BLaER1 (cell line): Measurements from ENCODE around the gene KSR1.
A peak's percentile ranks its signal among the peaks of the same experiment; 100 is the strongest.
"Not testable (repeated sequence)": the region's sequence is repeated elsewhere in the genome, so short reads cannot be mapped to it uniquely, and the experiment has no call there.

ENCODE experiments used
- H3K27ac ChIP-seq: shearing (Covaris generic); formaldehyde crosslinking; 2 replicates; pipeline ENCODE4 v1.8.1; 2022
- H3K27me3 ChIP-seq: shearing (Covaris generic); formaldehyde crosslinking; 2 replicates; pipeline ENCODE4 v1.8.1; 2022
- H3K36me3 ChIP-seq: shearing (Covaris generic); formaldehyde crosslinking; 2 replicates; pipeline ENCODE4 v1.8.1; 2022
- H3K4me1 ChIP-seq: shearing (Covaris generic); formaldehyde crosslinking; 2 replicates; pipeline ENCODE4 v1.8.1; 2022
- H3K4me2 ChIP-seq: shearing (Covaris generic); formaldehyde crosslinking; 2 replicates; pipeline ENCODE4 v1.8.1; 2022
- H3K4me3 ChIP-seq: shearing (Covaris generic); formaldehyde crosslinking; 2 replicates; pipeline ENCODE4 v1.8.1; 2022
- H3K9ac ChIP-seq: shearing (Covaris generic); formaldehyde crosslinking; 2 replicates; pipeline ENCODE4 v1.8.1; 2022
- H3K9me3 ChIP-seq: shearing (Covaris generic); formaldehyde crosslinking; 2 replicates; pipeline ENCODE4 v1.8.1; 2022
- H4K20me1 ChIP-seq: shearing (Covaris generic); formaldehyde crosslinking; 2 replicates; pipeline ENCODE4 v1.8.1; 2022
- Cebpa-rat ChIP-seq: shearing (Covaris generic); IDR thresholded peaks from 2 replicates; pipeline ENCODE4 v1.8.1; 2022

KSR1 gene

DNA sequence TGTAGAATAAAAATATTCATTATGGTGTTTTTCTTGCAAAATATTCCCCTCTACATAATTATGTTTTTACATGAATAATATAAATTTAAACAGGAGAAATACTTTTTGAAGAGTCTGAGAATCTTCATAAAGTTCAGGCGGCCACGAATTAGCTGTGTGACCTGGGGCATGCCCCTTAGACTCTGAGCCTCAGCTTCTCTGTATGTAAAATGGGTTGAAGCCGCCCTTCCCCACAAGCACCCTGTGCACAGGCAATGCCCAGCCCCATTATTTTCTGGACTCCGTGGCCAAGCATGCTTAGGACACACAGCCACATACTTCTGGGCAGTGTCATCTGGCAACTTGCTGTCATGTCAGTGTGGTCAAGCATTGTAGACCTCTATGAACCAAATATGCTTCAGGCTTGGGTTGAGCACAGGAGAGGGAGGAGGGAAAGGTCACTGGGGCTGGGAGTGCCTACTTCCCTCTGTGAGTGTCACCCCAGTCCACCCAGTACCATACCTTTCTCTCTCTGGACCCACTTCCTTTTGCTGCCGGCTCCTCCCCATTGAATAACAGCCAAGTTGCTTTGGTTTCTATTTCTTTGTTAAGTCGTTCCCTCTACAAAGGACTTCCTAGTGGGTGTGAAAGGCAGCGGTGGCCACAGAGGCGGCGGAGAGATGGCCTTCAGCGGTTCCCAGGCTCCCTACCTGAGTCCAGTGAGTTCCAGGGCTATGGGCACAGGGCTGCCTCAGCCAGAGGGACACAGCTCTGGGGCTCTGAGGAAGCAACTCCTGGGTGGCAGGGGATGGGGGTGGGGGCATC, 174.6 kb downstream of the KSR1 start, which contains the start of gene LGALS9:
LGALS9 (plus strand) TSS at position 582 of the 804 bp plus-strand sequence; CDS start at position 660, 78 bp downstream.
- H3K4me3 ChIP-seq, result peak within 1 kb of the TSS; percentile 70
- peaks cover 18% of the 10 kb centered on the region; the same call in 1 of the 2 replicates for H3K36me3 ChIP-seq
- TF ChIP-seq Cebpa-rat, result no peak
- H3K4me1 ChIP-seq, result peaks cover 63% of the 10 kb centered on the region
- no peaks in the 10 kb centered on the region for H3K27me3 ChIP-seq
- peak within 1 kb of the TSS; percentile 80 for H3K27ac ChIP-seq
- H3K9me3 ChIP-seq, result peaks cover 9% of the 10 kb centered on the region; the same call in 1 of the 2 replicates
- H3K9ac ChIP-seq, result peak within 1 kb of the TSS; percentile 79
- H3K4me2 ChIP-seq, result peak within 1 kb of the TSS; percentile 92
- H4K20me1 ChIP-seq, result no peaks in the 10 kb centered on the region

DNA sequence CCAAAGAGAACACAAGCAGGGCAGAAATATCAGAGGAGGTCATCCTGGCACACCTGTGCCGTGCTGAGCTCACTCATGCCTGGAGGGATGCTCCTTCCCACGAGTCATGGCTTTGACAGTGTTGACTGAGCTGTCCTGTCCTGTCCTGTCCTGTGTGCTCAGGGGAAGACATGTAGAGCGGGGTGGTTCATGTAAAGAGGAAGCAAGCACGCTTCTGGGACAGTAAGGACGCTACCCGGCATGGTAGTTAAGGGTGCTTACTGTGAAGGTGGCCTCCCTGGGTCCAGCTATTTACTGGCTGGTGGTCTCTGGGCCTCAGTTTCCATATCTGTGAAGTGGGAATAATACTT, 175.1 kb downstream of the KSR1 start:
- H3K27ac ChIP-seq, result peak overlapping the region; percentile 80
- peaks cover 66% of the 10 kb centered on the region for H3K4me1 ChIP-seq
- peaks cover 16% of the 10 kb centered on the region; the same call in 1 of the 2 replicates for H3K36me3 ChIP-seq
- H3K4me3 ChIP-seq, result peak overlapping the region; percentile 70
- TF ChIP-seq Cebpa-rat, result no peak
- peak overlapping the region; percentile 79 for H3K9ac ChIP-seq
- no peaks in the 10 kb centered on the region for H4K20me1 ChIP-seq
- peaks cover 7% of the 10 kb centered on the region; the same call in 1 of the 2 replicates for H3K9me3 ChIP-seq
- no peaks in the 10 kb centered on the region for H3K27me3 ChIP-seq
- H3K4me2 ChIP-seq, result peak overlapping the region; percentile 92

DNA sequence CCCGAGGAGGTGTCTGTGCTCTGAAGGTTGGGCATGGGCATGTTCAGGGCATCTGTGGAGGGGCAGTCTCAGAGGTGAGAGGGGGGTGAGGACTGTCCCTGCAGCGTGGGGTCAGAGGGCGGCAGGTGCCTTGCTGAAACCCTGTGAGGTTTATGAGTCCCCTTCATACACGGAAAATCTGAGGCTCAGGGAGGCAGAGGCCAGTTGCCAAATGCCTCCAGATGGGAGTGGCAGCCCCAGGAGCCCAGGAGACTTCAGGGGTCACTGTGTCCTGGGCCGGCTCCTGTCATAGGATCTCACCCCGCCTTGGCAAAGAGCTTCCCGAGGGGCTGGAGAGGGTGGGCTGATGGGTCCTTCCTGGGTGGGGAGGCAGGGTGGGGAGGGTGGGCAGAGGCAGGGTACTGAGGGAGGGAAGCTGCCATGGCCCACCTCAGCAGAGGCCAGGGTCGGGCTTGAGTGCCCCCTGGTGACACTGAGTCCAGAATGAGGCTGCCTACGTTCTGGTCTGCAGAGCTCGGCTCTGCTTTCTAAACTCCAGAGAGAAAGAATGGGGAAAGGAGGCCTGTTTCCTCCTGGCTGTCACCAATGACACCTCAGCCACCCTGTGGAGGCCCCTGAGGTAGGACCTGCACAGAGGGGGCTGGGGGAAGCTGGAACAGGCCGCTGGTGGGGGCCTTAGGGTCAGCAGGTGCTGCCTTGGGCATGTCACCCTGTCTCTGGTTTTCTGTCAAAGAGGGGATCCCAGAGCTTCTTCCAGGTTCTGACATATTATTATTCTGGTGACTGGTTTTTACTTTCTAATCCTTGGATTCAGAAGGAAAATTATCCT, 175.9 kb downstream of the KSR1 start:
- H3K27me3 ChIP-seq, result no peaks in the 10 kb centered on the region
- peak overlapping the region; percentile 79 for H3K9ac ChIP-seq
- peak overlapping the region; percentile 70 for H3K4me3 ChIP-seq
- H3K4me1 ChIP-seq, result peaks cover 66% of the 10 kb centered on the region
- H3K27ac ChIP-seq, result peak overlapping the region; percentile 80
- H3K4me2 ChIP-seq, result peak overlapping the region; percentile 92
- H3K36me3 ChIP-seq, result peaks cover 9% of the 10 kb centered on the region; the same call in 1 of the 2 replicates
- TF ChIP-seq Cebpa-rat, result no peak
- no peaks in the 10 kb centered on the region for H3K9me3 ChIP-seq
- H4K20me1 ChIP-seq, result no peaks in the 10 kb centered on the region

- H3K9me3 ChIP-seq, H3K36me3 ChIP-seq, H3K27me3 ChIP-seq, H4K20me1 ChIP-seq: not testable (repeated sequence)
- peak overlapping the region; percentile 15 for H3K27ac ChIP-seq
- peak overlapping the region; percentile 70 for H3K4me3 ChIP-seq
- H3K4me1 ChIP-seq, result peaks cover 66% of the 10 kb centered on the region
- peak overlapping the region; percentile 55; the same call in 1 of the 2 replicates for H3K9ac ChIP-seq
- peak overlapping the region; percentile 92 for H3K4me2 ChIP-seq
These were observed 176.5 kb downstream of the KSR1 start for GRCh38 chr17:27632766-27633165.

- Histone ChIP-seq H3K4me3 (no peak overlapping the region), H3K4me2 (peak overlapping the region; percentile 92), H3K36me3 (peaks cover 9% of the 10 kb centered on the region; the same call in 1 of the 2 replicates), H3K9ac (no peak overlapping the region), H3K4me1 (peaks cover 66% of the 10 kb centered on the region), H3K27me3 (no peaks in the 10 kb centered on the region), H4K20me1 (no peaks in the 10 kb centered on the region), H3K27ac (peak overlapping the region; percentile 15; the same call in 1 of the 2 replicates), H3K9me3 (no peaks in the 10 kb centered on the region)
- no peak for TF ChIP-seq Cebpa-rat
These were observed 177.2 kb downstream of the KSR1 start for GRCh38 chr17:27633312-27634025.

GRCh38 chr17:27634026-27634335, 177.7 kb downstream of the KSR1 start:
- peak overlapping the region; percentile 92 for H3K4me2 ChIP-seq
- TF ChIP-seq Cebpa-rat, result no peak
- H3K4me1 ChIP-seq, result peaks cover 65% of the 10 kb centered on the region
- H3K36me3 ChIP-seq, result peaks cover 14% of the 10 kb centered on the region; the same call in 1 of the 2 replicates
- H3K27ac ChIP-seq, result no peak overlapping the region
- no peak overlapping the region for H3K9ac ChIP-seq
- no peaks in the 10 kb centered on the region for H4K20me1 ChIP-seq
- no peak overlapping the region for H3K4me3 ChIP-seq
- H3K27me3 ChIP-seq, result no peaks in the 10 kb centered on the region
- no peaks in the 10 kb centered on the region for H3K9me3 ChIP-seq

DNA sequence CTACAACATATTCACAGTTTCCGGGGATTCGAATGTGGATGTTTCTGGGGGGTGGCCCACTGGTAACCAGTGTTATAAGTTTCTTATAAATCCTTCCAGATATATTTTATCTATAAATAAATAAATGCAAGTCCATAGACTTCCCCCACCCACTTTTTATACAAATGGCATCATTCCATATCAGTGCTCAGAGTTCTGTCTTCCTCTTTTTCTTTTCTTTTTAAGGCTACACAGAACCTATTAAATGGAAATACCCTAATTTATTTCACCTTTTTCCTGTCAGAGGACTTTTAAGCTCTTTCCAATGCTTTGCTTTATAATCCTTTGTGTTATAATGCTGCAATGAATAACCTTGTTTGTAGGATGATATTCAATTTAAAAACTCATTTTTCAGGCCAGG, 178.5 kb downstream of the KSR1 start:
- Histone ChIP-seq H3K9ac (no peak overlapping the region), H3K27me3 (no peaks in the 10 kb centered on the region), H3K4me2 (peak overlapping the region; percentile 92), H3K4me1 (peaks cover 57% of the 10 kb centered on the region), H3K9me3 (no peaks in the 10 kb centered on the region), H3K27ac (no peak overlapping the region), H3K36me3 (peaks cover 22% of the 10 kb centered on the region), H4K20me1 (no peaks in the 10 kb centered on the region), H3K4me3 (no peak overlapping the region)
- TF ChIP-seq Cebpa-rat, result no peak

DNA sequence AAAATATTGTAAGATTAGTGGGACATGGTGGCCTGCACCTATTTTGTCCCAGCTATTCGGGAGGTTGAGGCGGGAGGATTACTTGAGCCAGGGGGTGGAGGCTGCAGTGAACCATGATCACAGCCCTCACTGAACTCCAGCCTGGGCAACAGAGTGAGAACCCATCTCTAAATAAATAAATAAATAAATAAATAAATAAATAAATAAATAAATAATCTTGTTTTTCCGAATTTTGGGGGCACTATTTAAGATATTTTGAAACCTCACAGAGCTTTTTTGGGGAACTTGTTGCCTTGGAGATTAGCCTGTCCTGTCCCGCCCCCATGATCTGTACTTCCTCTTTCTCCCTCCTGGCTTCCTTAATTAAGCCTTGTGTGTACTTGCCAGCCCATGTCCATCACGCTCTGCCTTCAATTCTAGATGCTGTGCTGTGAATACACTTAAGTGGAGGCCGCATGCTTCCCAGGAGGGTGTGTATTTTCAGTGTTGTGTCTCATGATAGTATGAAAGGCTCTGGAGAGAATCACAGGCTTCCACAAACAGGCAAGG, 179.1 kb downstream of the KSR1 start:
- H3K27ac ChIP-seq, result peak overlapping the region; percentile 55
- no peaks in the 10 kb centered on the region for H3K9me3 ChIP-seq
- no peak for TF ChIP-seq Cebpa-rat
- H3K36me3 ChIP-seq, result peaks cover 28% of the 10 kb centered on the region
- peak overlapping the region; percentile 92 for H3K4me2 ChIP-seq
- no peaks in the 10 kb centered on the region for H3K27me3 ChIP-seq
- H3K9ac ChIP-seq, result peak overlapping the region; percentile 34; the same call in 1 of the 2 replicates
- no peak overlapping the region for H3K4me3 ChIP-seq
- peaks cover 51% of the 10 kb centered on the region for H3K4me1 ChIP-seq
- H4K20me1 ChIP-seq, result no peaks in the 10 kb centered on the region

DNA sequence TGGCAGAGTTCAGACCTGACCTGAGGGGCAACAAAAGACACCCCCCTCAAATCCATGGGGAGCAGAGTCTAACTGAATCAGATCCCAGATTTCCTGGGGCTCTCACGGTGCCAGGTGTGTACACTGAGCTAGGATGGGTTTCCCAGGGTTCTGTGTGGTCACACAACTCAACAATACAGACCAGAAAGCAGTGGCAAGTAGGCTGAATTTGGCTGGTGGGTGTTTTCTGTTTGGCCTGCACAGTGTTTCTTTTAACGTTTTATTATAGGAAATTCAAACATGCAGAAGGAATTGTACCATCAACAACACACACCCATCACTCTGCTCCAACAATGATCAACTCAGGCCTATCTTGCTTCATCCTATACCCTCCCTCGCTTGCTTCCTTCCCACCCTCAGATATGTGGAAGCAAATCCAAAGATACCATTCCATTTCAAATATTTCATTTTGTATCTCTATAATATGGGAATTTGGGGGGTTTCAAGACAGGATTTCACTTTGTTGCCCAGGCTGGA, 179.8 kb downstream of the KSR1 start:
- Histone ChIP-seq H3K36me3 (peaks cover 35% of the 10 kb centered on the region), H3K4me1 (peaks cover 45% of the 10 kb centered on the region), H3K4me2 (peak overlapping the region; percentile 92), H3K9ac (0 out of 2 replicates have a peak overlapping the region, but pooled peaks have one; percentile 34), H3K27ac (peak overlapping the region; percentile 55)
- H3K9me3 ChIP-seq, H3K4me3 ChIP-seq, H3K27me3 ChIP-seq, H4K20me1 ChIP-seq: not testable (repeated sequence)

- H3K4me3 ChIP-seq, H3K27me3 ChIP-seq, H3K4me2 ChIP-seq, H3K27ac ChIP-seq, H3K9me3 ChIP-seq, H3K9ac ChIP-seq, H4K20me1 ChIP-seq: not testable (repeated sequence)
- peaks cover 45% of the 10 kb centered on the region for H3K36me3 ChIP-seq
- peaks cover 33% of the 10 kb centered on the region for H3K4me1 ChIP-seq
These were observed 181.6 kb downstream of the KSR1 start for GRCh38 chr17:27637818-27638217.

GRCh38 chr17:27638415-27638914, 182.2 kb downstream of the KSR1 start:
- H3K27me3 ChIP-seq, H3K4me3 ChIP-seq, H3K9ac ChIP-seq, H3K27ac ChIP-seq, H3K9me3 ChIP-seq, H4K20me1 ChIP-seq, H3K4me2 ChIP-seq: not testable (repeated sequence)
- H3K36me3 ChIP-seq, result peaks cover 45% of the 10 kb centered on the region
- peaks cover 27% of the 10 kb centered on the region for H3K4me1 ChIP-seq
